Measurements from ENCODE around the gene TTC17. TPM values are rescaled to one million over a fixed set of nuclear protein-coding genes. Genes with fewer than 3 reads are reported as not detected.

The TTC17 gene
- total RNA-seq, 1 donor: 77.4 TPM

DNA sequence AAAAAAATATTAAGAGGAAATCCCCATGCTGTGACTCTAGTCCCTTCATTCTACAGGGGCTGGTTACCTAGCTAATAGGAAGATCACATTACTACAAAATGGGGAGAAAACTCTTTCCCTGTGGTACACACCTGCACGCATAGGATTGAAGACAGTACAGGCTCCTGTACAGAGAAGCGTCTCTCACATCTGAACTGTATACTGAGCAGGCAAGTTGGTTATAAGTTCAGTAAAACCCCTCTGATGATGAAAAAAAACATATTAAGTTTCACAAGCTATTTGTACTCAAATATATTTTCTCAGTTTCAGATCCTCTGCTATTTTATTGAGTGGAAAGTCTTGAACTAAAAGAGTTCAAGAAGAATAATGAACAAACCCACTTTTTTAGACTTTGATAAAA is 164.9 kb downstream of the TTC17 start:
- Histone ChIP-seq H3K4me2 (ENCODE audit: insufficient read depth, low read length) (no peak overlapping the region), H4K20me1 (ENCODE audit: insufficient read depth, low read length) (no peaks in the 10 kb centered on the region), H3K36me3 (ENCODE audit: insufficient read depth, low read length) (no peaks in the 10 kb centered on the region), H3K27ac (ENCODE audit: low read depth, low read length) (no peak overlapping the region), H3K4me3 (ENCODE audit: insufficient read depth, low read length) (no peak overlapping the region), H3K9me3 (ENCODE audit: low read depth, low read length) (no peaks in the 10 kb centered on the region), H3K4me1 (ENCODE audit: insufficient read depth, low read length) (peaks cover 4% of the 10 kb centered on the region), H3K79me2 (ENCODE audit: insufficient read depth, low read length) (no peaks in the 10 kb centered on the region), H3K27me3 (ENCODE audit: insufficient read depth, low read length) (peaks cover 4% of the 10 kb centered on the region), H2AFZ (ENCODE audit: low read length) (no peak overlapping the region)
- DNase-seq (ENCODE audit: insufficient read length, low spot score, missing footprints): no peak
- TF ChIP-seq, protein P1, sequence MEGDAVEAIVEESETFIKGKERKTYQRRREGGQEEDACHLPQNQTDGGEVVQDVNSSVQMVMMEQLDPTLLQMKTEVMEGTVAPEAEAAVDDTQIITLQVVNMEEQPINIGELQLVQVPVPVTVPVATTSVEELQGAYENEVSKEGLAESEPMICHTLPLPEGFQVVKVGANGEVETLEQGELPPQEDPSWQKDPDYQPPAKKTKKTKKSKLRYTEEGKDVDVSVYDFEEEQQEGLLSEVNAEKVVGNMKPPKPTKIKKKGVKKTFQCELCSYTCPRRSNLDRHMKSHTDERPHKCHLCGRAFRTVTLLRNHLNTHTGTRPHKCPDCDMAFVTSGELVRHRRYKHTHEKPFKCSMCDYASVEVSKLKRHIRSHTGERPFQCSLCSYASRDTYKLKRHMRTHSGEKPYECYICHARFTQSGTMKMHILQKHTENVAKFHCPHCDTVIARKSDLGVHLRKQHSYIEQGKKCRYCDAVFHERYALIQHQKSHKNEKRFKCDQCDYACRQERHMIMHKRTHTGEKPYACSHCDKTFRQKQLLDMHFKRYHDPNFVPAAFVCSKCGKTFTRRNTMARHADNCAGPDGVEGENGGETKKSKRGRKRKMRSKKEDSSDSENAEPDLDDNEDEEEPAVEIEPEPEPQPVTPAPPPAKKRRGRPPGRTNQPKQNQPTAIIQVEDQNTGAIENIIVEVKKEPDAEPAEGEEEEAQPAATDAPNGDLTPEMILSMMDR (IDR thresholded peaks at IDR 0.05; ENCODE audit: extremely low read depth, low read depth, low read length): no peak

DNA sequence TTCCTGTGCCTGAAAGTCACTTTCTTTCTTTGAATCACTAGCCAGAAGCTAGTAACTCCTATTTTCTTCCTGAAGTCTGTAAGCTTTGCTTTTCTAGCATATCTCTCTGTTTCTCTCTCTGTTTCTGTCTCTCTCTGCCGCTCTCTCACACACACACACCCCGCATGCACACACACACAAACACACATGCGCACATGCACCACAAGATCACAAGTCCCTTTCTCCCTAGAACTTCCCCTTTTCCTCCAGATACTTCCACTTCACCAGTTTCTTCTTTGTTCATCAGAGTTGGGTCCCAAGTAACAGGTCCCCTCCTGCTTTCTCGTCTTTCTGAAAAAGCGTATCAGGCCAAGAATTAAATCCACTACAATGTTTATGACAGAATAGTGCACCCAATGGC is 173.3 kb downstream of the TTC17 start:
- Histone ChIP-seq H3K79me2 (ENCODE audit: insufficient read depth, low read length) (no peaks in the 10 kb centered on the region), H3K27ac (ENCODE audit: low read depth, low read length) (no peak overlapping the region), H3K4me3 (ENCODE audit: insufficient read depth, low read length) (no peak overlapping the region), H3K36me3 (ENCODE audit: insufficient read depth, low read length) (no peaks in the 10 kb centered on the region), H3K9me3 (ENCODE audit: low read depth, low read length) (no peaks in the 10 kb centered on the region), H3K4me2 (ENCODE audit: insufficient read depth, low read length) (no peak overlapping the region), H2AFZ (ENCODE audit: low read length) (no peak overlapping the region), H3K27me3 (ENCODE audit: insufficient read depth, low read length) (peaks cover 16% of the 10 kb centered on the region), H3K4me1 (ENCODE audit: insufficient read depth, low read length) (no peaks in the 10 kb centered on the region), H4K20me1 (ENCODE audit: insufficient read depth, low read length) (no peaks in the 10 kb centered on the region)
- no peak for DNase-seq (ENCODE audit: insufficient read length, low spot score, missing footprints)
- TF ChIP-seq, protein P1 (IDR thresholded peaks at IDR 0.05; ENCODE audit: extremely low read depth, low read depth, low read length): no peak

DNA sequence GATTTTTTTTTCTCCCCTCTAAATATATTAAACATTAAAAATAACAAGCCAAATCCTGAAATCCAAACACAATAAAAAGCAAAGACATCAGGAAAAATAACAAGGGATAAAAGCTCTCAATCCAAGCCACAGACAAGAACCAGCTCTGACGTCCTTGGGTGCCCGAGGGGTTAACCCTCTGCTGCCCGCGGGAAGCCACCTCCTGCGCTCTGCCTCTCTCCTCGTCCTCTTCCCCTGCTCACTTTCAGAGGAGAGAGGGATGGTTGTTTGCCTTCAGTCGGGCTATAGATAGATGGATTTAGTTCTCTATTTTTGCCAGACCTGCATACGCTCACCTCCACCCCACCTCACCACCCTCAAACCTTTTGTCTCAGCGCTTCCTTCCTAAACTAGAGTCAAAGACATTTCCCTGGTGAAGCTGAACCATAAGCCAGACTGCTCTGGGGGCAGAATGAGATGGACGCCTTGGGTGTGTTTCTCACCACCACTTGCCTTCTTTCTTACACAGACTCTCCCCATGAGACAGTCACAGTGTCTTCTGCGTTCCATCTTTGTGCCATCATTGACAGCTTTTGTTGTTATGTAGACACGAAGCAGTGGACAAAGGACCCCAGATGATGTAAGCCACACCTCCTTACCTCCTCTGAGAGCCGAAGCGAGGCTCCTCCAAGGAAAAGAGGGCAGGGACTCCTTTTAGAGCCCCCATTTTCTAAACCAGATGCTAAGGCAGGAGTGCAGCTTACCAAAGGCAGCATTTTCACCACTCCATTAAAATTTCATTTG is 179.3 kb downstream of the TTC17 start:
- Histone ChIP-seq H3K9me3 (ENCODE audit: low read depth, low read length) (no peaks in the 10 kb centered on the region), H3K4me2 (ENCODE audit: insufficient read depth, low read length) (no peak overlapping the region), H3K27me3 (ENCODE audit: insufficient read depth, low read length) (peaks cover 30% of the 10 kb centered on the region), H3K27ac (ENCODE audit: low read depth, low read length) (no peak overlapping the region), H3K4me1 (ENCODE audit: insufficient read depth, low read length) (no peaks in the 10 kb centered on the region), H2AFZ (ENCODE audit: low read length) (no peak overlapping the region), H4K20me1 (ENCODE audit: insufficient read depth, low read length) (no peaks in the 10 kb centered on the region), H3K36me3 (ENCODE audit: insufficient read depth, low read length) (no peaks in the 10 kb centered on the region), H3K79me2 (ENCODE audit: insufficient read depth, low read length) (no peaks in the 10 kb centered on the region), H3K4me3 (ENCODE audit: insufficient read depth, low read length) (no peak overlapping the region)
- DNase-seq (ENCODE audit: insufficient read length, low spot score, missing footprints): no peak
- TF ChIP-seq, protein P1 (IDR thresholded peaks at IDR 0.05; ENCODE audit: extremely low read depth, low read depth, low read length): no peak

DNA sequence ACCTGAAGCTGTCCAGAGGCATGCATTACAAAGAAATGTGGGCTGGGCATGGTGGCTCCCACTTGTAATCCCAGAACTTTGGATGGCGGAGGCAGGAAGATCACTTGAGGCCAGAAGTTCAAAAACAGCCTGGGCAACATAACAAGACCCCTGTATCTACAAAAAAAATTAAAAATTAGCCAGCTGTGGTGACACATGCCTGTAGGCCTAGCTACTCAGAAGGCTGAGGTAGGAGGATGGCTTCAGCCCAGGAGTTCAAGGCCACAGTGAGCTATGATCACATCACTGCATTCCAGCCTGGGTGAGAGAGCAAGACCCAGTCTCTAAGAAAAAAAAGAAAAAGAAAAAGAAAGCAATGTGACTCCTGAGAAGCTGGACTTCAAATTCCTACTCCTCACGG is 183.3 kb downstream of the TTC17 start:
- Histone ChIP-seq H3K36me3 (ENCODE audit: insufficient read depth, low read length) (no peaks in the 10 kb centered on the region), H3K4me1 (ENCODE audit: insufficient read depth, low read length) (no peaks in the 10 kb centered on the region), H3K9me3 (ENCODE audit: low read depth, low read length) (no peaks in the 10 kb centered on the region), H2AFZ (ENCODE audit: low read length) (no peak overlapping the region), H3K4me3 (ENCODE audit: insufficient read depth, low read length) (no peak overlapping the region), H3K27ac (ENCODE audit: low read depth, low read length) (no peak overlapping the region), H3K27me3 (ENCODE audit: insufficient read depth, low read length) (peaks cover 43% of the 10 kb centered on the region), H3K79me2 (ENCODE audit: insufficient read depth, low read length) (no peaks in the 10 kb centered on the region), H4K20me1 (ENCODE audit: insufficient read depth, low read length) (no peaks in the 10 kb centered on the region), H3K4me2 (ENCODE audit: insufficient read depth, low read length) (no peak overlapping the region)
- no peak for DNase-seq (ENCODE audit: insufficient read length, low spot score, missing footprints)
- TF ChIP-seq, protein P1 (IDR thresholded peaks at IDR 0.05; ENCODE audit: extremely low read depth, low read depth, low read length): no peak

Measured in osteoblast (primary cell).